ENCODE results near the gene HSPB6.

DNA sequence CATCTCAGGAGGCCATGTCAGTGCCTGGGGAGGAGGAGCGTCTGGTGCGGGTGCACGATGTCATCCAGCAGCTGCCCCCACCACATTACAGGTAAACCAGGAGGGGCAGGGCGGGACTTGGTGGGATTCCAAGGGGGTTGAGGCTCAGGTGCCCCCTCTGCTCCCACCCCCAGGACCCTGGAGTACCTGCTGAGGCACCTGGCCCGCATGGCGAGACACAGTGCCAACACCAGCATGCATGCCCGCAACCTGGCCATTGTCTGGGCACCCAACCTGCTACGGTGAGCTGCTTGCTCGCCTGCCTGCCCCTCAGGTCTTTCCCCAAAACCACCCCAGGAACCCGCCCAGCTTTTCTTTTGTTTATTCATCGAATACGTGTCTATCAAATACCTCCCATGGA is 25.8 kb upstream of the HSPB6 start:
- TF ChIP-seq, protein P1, sequence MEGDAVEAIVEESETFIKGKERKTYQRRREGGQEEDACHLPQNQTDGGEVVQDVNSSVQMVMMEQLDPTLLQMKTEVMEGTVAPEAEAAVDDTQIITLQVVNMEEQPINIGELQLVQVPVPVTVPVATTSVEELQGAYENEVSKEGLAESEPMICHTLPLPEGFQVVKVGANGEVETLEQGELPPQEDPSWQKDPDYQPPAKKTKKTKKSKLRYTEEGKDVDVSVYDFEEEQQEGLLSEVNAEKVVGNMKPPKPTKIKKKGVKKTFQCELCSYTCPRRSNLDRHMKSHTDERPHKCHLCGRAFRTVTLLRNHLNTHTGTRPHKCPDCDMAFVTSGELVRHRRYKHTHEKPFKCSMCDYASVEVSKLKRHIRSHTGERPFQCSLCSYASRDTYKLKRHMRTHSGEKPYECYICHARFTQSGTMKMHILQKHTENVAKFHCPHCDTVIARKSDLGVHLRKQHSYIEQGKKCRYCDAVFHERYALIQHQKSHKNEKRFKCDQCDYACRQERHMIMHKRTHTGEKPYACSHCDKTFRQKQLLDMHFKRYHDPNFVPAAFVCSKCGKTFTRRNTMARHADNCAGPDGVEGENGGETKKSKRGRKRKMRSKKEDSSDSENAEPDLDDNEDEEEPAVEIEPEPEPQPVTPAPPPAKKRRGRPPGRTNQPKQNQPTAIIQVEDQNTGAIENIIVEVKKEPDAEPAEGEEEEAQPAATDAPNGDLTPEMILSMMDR (IDR thresholded peaks at IDR 0.05; ENCODE audit: insufficient read depth, low read length, poor library complexity, severe bottlenecking), result no peak
- no peak for TF ChIP-seq EZH2phosphoT487 (conservative IDR thresholded peaks at IDR 0.05; ENCODE audit: low read length)

Data from SU-DHL-6 (cell line).